Esophagus muscularis mucosa (tissue), 4 donors: Measurements from ENCODE around the gene GLCCI1.

ENCODE experiments used
- EP300 ChIP-seq: sonication (generic); formaldehyde crosslinking; IDR thresholded peaks from one replicate; pipeline ENCODE4 v1.6.1; 2017; ENCODE audit warnings: antibody characterized with exemption
- POLR2A ChIP-seq: fragments of 450-650 bp; IDR thresholded peaks from one replicate; pipeline ENCODE4 v1.6.1; 2017; ENCODE audit warnings: antibody characterized with exemption, moderate library complexity, mild to moderate bottlenecking, low read depth
- TF ChIP-seq, protein P1 (sequence below), 3 experiments: fragments of 200-600 bp in 2 of 3; fragments of 450-650 bp in 1 of 3; sonication (generic) in 2 of 3; IDR thresholded peaks; one replicate each; pipeline ENCODE4 v1.5.1; 2017 to 2019; ENCODE audit warnings: antibody characterized with exemption in 3 of 3, mild to moderate bottlenecking in 2 of 3, moderate library complexity in 1 of 3

DNA sequence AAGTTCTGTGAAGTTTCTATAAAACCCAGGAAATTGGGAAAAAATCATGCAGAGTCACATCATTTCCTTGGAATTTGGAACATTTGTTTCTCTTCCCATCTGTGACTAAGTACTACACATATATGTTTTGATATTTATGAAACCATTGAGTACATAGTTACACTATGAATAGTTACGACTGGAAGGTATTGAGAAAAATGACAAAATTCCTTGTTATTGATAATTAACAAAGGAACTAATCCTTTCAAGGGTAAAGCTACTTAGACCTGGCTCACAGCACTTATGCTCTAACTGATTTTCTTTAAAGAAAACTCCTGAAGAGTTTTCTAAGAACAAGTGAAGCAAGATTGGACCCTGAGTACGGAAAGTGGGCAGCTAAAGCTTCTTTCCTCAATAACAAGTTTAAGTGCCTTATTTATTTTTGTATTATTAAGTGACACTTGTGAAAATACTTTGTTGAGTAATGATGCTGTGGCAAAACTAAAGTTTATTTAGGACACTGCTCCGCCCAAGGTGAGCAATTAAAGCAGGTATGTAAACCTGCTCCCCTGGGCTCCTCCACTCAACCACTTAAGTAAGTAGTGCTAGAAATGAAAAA is 12.0 kb upstream of the GLCCI1 start:
- TF ChIP-seq, protein P1, sequence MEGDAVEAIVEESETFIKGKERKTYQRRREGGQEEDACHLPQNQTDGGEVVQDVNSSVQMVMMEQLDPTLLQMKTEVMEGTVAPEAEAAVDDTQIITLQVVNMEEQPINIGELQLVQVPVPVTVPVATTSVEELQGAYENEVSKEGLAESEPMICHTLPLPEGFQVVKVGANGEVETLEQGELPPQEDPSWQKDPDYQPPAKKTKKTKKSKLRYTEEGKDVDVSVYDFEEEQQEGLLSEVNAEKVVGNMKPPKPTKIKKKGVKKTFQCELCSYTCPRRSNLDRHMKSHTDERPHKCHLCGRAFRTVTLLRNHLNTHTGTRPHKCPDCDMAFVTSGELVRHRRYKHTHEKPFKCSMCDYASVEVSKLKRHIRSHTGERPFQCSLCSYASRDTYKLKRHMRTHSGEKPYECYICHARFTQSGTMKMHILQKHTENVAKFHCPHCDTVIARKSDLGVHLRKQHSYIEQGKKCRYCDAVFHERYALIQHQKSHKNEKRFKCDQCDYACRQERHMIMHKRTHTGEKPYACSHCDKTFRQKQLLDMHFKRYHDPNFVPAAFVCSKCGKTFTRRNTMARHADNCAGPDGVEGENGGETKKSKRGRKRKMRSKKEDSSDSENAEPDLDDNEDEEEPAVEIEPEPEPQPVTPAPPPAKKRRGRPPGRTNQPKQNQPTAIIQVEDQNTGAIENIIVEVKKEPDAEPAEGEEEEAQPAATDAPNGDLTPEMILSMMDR (IDR thresholded peaks at IDR 0.05) = no peak
- TF ChIP-seq POLR2A (no peak), EP300 (no peak)
